Right lobe of liver (tissue), 6 donors: Measurements from ENCODE around the gene HOXD11. TPM values are rescaled to one million over a fixed set of nuclear protein-coding genes. Genes with fewer than 3 reads are reported as not detected.

ENCODE experiments used
- ATAC-seq, 4 donors: fragments of 200-7000 bp; cut with Tn5 transposase; one replicate each; pipeline ENCODE4 v1.9.1; 2020; ENCODE audit warnings: mild to moderate bottlenecking in 4 of 4, moderate library complexity in 4 of 4
- DNase-seq, 3 donors: peaks; one replicate each; pipeline ENCODE4 v3.0.0-alpha.2; 2020
- H3K27ac ChIP-seq, 3 donors: fragments of 200-600 bp; one replicate each; pipeline ENCODE4 v1.8.0; 2022
- H3K27me3 ChIP-seq, 2 donors: fragments of 200-600 bp; one replicate each; pipeline ENCODE4 v1.8.0; 2022
- H3K36me3 ChIP-seq, 4 donors: fragments of 200-600 bp; sonication (generic) in 1 of 4; one replicate each; pipeline versions ENCODE4 v1.5.1 to v1.8.0; 2017 to 2022; ENCODE audit warnings: control low read depth in 1 of 4
- H3K4me1 ChIP-seq, 4 donors: fragments of 200-600 bp; sonication (generic) in 1 of 4; one replicate each; pipeline versions ENCODE4 v1.5.1 to v1.8.0; 2017 to 2022; ENCODE audit warnings: control low read depth in 1 of 4
- H3K4me3 ChIP-seq, 3 donors: fragments of 200-600 bp; one replicate each; pipeline ENCODE4 v1.8.0; 2022
- H3K9me3 ChIP-seq, 4 donors: fragments of 200-600 bp; sonication (generic) in 1 of 4; one replicate each; pipeline versions ENCODE4 v1.5.1 to v1.8.0; 2017 to 2022; ENCODE audit warnings: control low read depth in 1 of 4
- POLR2A ChIP-seq: fragments of 450-650 bp; IDR thresholded peaks from one replicate; pipeline ENCODE4 v1.6.1; 2017; ENCODE audit warnings: antibody characterized with exemption, mild to moderate bottlenecking
- WGBS: methylation state at CpG from one replicate; pipeline ENCODE4 v1.1.6; 2018; ENCODE audit warnings: low coverage, low lambda C conversion rate; ENCODE audit not compliant: insufficient coverage; ENCODE audit errors: missing lambda C conversion rate; 5-methylcytosine and 5-hydroxymethylcytosine counted together
- intact Hi-C, 2 donors: fragments of 100-400 bp; cut with DNase I; formaldehyde crosslinking; loops; one replicate each; pipeline versions ENCODE4 v1.11.2 to v1.14.1; 2022
- total RNA-seq, 6 experiments: library from RNA; depleted of rRNA in 2 of 6; stranded (reverse); fragments of >200 nt in 2 of 6; fragmentation: NEBNext Ultra II Directional in 3 of 6; extraction: Animal tissue kit (Norgen Biotek cat#: 25700) in 3 of 6; gene quantifications; one replicate each; pipeline versions ENCODE4 v1.1.0 to v1.2.4, GENCODE V29; 2016 to 2023
- TF ChIP-seq, protein P1 (sequence below), 4 donors: fragments of 200-600 bp in 3 of 4; fragments of 450-650 bp in 1 of 4; IDR thresholded peaks; one replicate each; pipeline versions ENCODE4 v1.5.1 to v1.8.0; 2016 to 2022; ENCODE audit warnings: antibody characterized with exemption in 4 of 4, mild to moderate bottlenecking in 2 of 4
- donor health status: DM: no; HTN: yes; CAD: no.
- donor health status: DM: no; HTN: no; CAD: no.
- donor health status: DM: no; HTN: no; CAD: no.
- donor health status: DM: no; HTN: yes; CAD: no.
- donor health status: DM: no; HTN: yes; CAD: no.

Gene HOXD11
- total RNA-seq, 6 experiments from 2014 or later, result not detected

- peaks cover 0 to 23% (median 6%) of the 10 kb centered on the region in 4 donors for H3K4me1 ChIP-seq
Measured at GRCh38 chr2:176096243-176096985, 10.7 kb upstream of the HOXD11 start.

DNA sequence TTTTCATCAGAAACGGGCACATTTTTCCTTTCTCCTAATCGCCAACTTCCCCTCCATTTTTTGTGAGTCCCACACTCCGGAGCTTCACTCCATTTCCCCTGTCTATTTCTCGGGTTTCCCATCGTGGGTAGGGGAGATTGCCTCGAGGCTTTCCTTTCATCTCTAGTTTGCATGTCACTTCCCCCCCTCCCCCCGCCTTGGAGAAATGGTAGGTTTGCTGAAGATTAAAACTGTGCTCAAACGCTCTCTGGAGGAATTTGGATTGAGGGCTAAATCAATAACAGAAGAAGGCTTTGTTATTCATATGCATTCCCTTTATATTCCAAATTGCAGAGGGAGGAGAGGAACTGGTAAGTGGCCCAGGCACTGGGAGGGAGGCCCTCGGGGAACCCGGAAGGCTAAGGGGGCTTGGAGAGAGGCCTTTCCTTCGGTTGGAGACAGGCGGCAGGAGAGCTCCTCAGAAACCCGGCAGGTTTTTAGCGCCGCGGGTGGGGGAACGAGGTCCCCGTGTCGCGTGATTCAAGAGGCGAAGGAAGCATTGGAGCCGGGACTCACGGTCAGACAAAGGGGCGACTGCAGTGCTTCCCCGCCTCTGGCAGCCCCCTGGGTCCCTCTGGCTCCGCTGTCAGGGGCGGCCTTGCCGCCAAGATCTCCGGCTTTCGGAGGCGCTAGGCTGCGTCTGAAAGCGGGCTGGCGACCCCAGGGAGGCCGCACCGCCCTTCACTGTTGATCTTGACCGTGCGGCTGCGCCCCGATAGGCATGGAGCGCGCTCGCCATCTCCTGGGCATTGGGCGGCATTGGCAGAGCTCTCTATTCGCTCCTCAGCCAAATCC is 9.9 kb upstream of the HOXD11 start:
- peaks cover 22 to 92% of the 10 kb centered on the region in 2 donors for H3K27me3 ChIP-seq
- TF ChIP-seq POLR2A, result no peak
- TF ChIP-seq, protein P1, sequence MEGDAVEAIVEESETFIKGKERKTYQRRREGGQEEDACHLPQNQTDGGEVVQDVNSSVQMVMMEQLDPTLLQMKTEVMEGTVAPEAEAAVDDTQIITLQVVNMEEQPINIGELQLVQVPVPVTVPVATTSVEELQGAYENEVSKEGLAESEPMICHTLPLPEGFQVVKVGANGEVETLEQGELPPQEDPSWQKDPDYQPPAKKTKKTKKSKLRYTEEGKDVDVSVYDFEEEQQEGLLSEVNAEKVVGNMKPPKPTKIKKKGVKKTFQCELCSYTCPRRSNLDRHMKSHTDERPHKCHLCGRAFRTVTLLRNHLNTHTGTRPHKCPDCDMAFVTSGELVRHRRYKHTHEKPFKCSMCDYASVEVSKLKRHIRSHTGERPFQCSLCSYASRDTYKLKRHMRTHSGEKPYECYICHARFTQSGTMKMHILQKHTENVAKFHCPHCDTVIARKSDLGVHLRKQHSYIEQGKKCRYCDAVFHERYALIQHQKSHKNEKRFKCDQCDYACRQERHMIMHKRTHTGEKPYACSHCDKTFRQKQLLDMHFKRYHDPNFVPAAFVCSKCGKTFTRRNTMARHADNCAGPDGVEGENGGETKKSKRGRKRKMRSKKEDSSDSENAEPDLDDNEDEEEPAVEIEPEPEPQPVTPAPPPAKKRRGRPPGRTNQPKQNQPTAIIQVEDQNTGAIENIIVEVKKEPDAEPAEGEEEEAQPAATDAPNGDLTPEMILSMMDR (IDR thresholded peaks at IDR 0.05), result peak; percentile 76 to 91 (median 86)
- ATAC-seq (peak; percentile 93 to 97 (median 94)), DNase-seq (peak; percentile 68 to 70 (median 69))
- no peak overlapping the region for H3K27ac ChIP-seq
- peak overlapping the region; percentile 16 to 41 (median 29) for H3K4me3 ChIP-seq
- peaks cover 0 to 23% (median 6%) of the 10 kb centered on the region in 4 donors for H3K4me1 ChIP-seq
- H3K9me3 ChIP-seq, result no peaks in the 10 kb centered on the region
- WGBS, result 2% methylated on average over 19 of the region's 45 CpGs
- intact Hi-C loops, result loop anchor here in 1 of 2 donors (10.0 kb wide), 1 partner anchor 742 kb away; no protein-coding TSS in a partner anchor
- H3K36me3 ChIP-seq, result no peaks in the 10 kb centered on the region

More at GRCh38 chr2:176096243-176096985, 10.7 kb upstream of the HOXD11 start:
- 5% methylated on average over 16 of the region's 16 CpGs for WGBS
- Histone ChIP-seq H3K36me3 (no peaks in the 10 kb centered on the region), H3K4me3 (peak overlapping the region in 1 of 3 donors; percentile 29), H3K27me3 (peaks cover 14 to 90% of the 10 kb centered on the region in 2 donors), H3K27ac (no peak overlapping the region), H3K9me3 (no peaks in the 10 kb centered on the region)
- ATAC-seq (peak in 1 of 4 donors; percentile 29), DNase-seq (no peak)
- intact Hi-C loops, result loop anchor here in 1 of 2 donors (10.0 kb wide), 1 partner anchor 742 kb away; no protein-coding TSS in a partner anchor
- TF ChIP-seq, protein P1 (IDR thresholded peaks at IDR 0.05), result no peak
- TF ChIP-seq POLR2A, result no peak

DNA sequence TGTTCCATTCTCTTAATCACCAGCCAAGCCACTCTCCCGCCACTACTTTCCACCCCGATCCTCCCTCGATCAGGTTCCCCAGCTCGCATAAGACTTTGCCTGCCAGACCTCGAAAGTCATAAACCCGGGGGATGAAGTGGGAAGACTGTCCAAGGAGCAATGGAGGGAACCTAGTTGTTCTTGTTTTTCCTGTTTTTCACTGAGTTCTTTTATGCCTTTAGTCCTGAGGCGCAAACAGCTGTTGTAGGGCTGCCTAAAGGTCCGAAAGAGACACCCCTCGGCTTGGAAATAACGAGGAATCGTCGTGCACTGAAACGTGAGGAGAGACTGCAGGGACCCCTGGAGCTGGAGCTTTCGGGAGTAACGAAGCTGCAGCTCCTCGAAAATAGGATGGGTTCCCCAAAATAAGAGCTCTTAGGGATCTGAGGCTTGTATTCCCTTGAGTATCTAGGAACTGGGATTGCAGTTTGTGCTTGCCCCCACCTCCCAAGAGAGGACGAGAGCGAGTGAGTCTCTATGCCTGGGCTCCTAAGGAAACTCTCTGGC is 9.2 kb upstream of the HOXD11 start:
- Histone ChIP-seq H3K27ac (no peak overlapping the region), H3K9me3 (no peaks in the 10 kb centered on the region), H3K4me3 (no peak overlapping the region), H3K27me3 (peaks cover 20 to 92% of the 10 kb centered on the region in 2 donors), H3K36me3 (no peaks in the 10 kb centered on the region), H3K4me1 (peaks cover 0 to 19% (median 6%) of the 10 kb centered on the region in 4 donors)
- TF ChIP-seq POLR2A, result no peak
- TF ChIP-seq, protein P1 (IDR thresholded peaks at IDR 0.05), result no peak
- intact Hi-C loops, result loop anchor here in 1 of 2 donors (10.0 kb wide), 1 partner anchor 743 kb away; no protein-coding TSS in a partner anchor
- ATAC-seq (no peak), DNase-seq (no peak)
- 0% methylated on average over 17 of the region's 18 CpGs for WGBS

- no peak for ATAC-seq
- WGBS, result 6% methylated on average over 7 of the region's 35 CpGs
- intact Hi-C loops, result loop anchor here in 1 of 2 donors (10.0 kb wide), 1 partner anchor 744 kb away; no protein-coding TSS in a partner anchor
- no peak for TF ChIP-seq POLR2A
- TF ChIP-seq, protein P1 (IDR thresholded peaks at IDR 0.05), result no peak
- Histone ChIP-seq H3K9me3 (no peaks in the 10 kb centered on the region), H3K27ac (no peak overlapping the region), H3K36me3 (no peaks in the 10 kb centered on the region), H3K4me1 (peaks cover 0 to 14% (median 6%) of the 10 kb centered on the region in 4 donors), H3K27me3 (peaks cover 18 to 92% of the 10 kb centered on the region in 2 donors), H3K4me3 (no peak overlapping the region)
- no peak for DNase-seq
Measured at GRCh38 chr2:176098366-176099158, 8.5 kb upstream of the HOXD11 start.
